Measurements from ENCODE around the gene ARHGAP9.
"Not testable (repeated sequence)": the region's sequence is repeated elsewhere in the genome, so short reads cannot be mapped to it uniquely, and the experiment has no call there.

ARHGAP9 gene

GRCh38 chr12:57511161-57511560 is 31.5 kb upstream of the ARHGAP9 start:
- H3K4me3 ChIP-seq (ENCODE audit: low read depth, low read length) = no peak overlapping the region
- TF ChIP-seq, protein P1, sequence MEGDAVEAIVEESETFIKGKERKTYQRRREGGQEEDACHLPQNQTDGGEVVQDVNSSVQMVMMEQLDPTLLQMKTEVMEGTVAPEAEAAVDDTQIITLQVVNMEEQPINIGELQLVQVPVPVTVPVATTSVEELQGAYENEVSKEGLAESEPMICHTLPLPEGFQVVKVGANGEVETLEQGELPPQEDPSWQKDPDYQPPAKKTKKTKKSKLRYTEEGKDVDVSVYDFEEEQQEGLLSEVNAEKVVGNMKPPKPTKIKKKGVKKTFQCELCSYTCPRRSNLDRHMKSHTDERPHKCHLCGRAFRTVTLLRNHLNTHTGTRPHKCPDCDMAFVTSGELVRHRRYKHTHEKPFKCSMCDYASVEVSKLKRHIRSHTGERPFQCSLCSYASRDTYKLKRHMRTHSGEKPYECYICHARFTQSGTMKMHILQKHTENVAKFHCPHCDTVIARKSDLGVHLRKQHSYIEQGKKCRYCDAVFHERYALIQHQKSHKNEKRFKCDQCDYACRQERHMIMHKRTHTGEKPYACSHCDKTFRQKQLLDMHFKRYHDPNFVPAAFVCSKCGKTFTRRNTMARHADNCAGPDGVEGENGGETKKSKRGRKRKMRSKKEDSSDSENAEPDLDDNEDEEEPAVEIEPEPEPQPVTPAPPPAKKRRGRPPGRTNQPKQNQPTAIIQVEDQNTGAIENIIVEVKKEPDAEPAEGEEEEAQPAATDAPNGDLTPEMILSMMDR (IDR thresholded peaks at IDR 0.05; ENCODE audit: borderline replicate concordance, insufficient read depth, low read depth, low read length) = no peak

DNA sequence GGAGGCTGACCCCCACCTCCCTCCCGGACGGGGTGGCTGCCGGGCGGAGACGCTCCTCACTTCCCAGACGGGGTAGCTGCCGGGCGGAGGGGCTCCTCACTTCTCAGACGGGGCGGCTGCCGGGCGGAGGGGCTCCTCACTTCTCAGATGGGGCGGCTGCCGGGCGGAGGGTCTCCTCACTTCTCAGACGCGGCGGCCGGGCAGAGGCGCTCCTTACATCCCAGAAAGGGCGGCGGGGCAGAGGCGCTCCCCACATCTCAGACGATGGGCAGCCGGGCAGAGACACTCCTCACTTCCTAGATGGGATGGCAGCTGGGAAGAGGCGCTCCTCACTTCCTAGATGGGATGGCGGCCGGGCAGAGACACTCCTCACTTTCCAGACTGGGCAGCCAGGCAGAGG is 28.1 kb upstream of the ARHGAP9 start:
- not testable (repeated sequence) for H3K4me3 ChIP-seq (ENCODE audit: low read depth, low read length)

DNA sequence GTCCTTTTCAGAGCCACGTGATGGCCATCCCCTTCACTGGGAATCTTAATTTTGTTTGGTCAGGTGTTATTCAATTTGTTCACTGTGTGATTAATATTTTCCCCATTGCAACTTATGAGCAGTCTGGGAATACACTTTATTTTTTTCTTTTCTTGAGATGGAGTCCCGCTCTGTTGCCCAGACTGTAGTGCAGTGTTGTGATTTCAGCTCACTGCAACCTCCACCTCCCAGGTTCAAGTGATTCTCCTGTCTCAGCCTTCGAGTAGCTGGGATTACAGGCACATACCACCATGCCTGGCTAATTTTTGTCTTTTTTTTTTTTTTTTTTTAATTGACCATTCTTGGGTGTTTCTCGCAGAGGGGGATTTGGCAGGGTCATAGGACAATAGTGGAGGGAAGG is 26.9 kb upstream of the ARHGAP9 start:
- not testable (repeated sequence) for H3K4me3 ChIP-seq (ENCODE audit: low read depth, low read length)

- H3K4me3 ChIP-seq (ENCODE audit: low read depth, low read length) = not testable (repeated sequence)
Measured at GRCh38 chr12:57502311-57502969, 22.8 kb upstream of the ARHGAP9 start.

GRCh38 chr12:57500213-57500612 is 20.5 kb upstream of the ARHGAP9 start:
- H3K4me3 ChIP-seq (ENCODE audit: low read depth, low read length) = no peak overlapping the region
- TF ChIP-seq, protein P1 (IDR thresholded peaks at IDR 0.05; ENCODE audit: borderline replicate concordance, insufficient read depth, low read depth, low read length) = no peak

DNA sequence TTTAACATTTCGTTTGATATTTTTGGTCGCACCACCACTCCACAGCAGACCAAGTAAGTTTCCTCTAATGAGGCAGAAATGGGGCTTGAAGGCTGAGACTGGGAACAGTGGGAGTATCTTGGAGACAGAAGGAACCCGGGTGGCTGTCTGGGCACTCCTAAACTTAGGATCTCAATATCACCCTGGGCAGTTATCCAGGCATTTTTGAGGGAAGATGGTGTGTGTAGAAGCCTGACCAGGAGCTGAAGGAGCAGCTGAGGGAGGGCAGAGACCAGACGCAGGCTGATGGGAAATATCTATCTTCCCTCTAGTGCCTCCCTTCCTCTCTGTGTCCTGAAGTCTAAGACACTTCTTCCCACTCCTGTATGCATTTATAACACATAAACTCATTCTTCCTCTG is 18.9 kb upstream of the ARHGAP9 start:
- no peak overlapping the region for H3K4me3 ChIP-seq (ENCODE audit: low read depth, low read length)
- TF ChIP-seq, protein P1 (IDR thresholded peaks at IDR 0.05; ENCODE audit: borderline replicate concordance, insufficient read depth, low read depth, low read length) = no peak

- TF ChIP-seq, protein P1 (IDR thresholded peaks at IDR 0.05; ENCODE audit: borderline replicate concordance, insufficient read depth, low read depth, low read length) = no peak
- no peak overlapping the region for H3K4me3 ChIP-seq (ENCODE audit: low read depth, low read length)
Measured at GRCh38 chr12:57498132-57498502, 18.5 kb upstream of the ARHGAP9 start.

DNA sequence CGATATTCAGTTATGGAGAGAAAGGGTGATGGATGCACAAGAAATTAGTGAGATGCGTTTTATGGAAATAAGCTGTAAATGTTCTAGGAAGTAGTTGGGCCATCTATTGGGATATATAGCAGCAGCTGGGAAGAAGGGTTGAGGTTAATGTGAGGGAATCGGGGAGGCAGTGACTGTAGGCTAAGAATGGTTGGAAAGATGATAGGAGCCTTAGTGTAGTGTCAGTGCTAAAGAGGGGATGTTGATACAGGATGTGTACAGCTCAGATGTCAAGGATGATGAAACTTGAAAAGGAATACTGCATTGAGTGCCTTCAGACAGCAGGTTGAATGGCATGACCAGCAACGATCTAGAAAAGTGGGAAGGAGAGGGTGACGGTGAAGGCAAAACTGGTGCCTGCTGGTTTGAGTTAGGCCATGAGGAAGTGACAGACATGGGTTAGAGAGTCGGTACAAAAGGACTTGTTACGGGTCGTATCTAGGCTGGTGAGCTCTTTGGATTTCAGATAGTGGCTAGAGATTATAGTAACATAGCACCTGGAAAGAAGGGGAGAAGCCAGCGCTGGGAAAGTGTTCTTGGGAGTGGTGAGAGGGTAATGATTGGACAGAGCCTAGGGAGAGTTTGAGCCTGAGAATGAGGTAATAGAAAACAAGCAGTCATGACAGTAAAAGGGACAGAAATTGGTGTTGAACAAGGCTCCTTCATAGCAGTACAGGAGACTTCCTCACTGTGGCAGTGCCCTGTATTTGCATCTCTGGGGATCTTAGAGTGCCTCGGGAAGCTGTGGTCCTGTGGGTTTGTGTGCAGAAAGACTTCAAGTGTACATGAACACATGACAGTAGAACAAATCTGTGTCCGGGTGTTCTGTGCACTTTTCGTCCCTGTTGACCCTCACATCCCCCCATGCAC is 17.8 kb upstream of the ARHGAP9 start:
- TF ChIP-seq, protein P1 (IDR thresholded peaks at IDR 0.05; ENCODE audit: borderline replicate concordance, insufficient read depth, low read depth, low read length) = no peak
- H3K4me3 ChIP-seq (ENCODE audit: low read depth, low read length) = no peak overlapping the region

All from GM12875 (cell line).